Ishikawa (cell line): ENCODE data around the gene KRTAP12-2.

Experiments used
- CEBPB ChIP-seq: IDR thresholded peaks from 2 replicates; pipeline ENCODE4 v1.6.1; 2012
- CREB1 ChIP-seq: IDR thresholded peaks from 2 replicates; pipeline ENCODE4 v1.6.1; 2012; ENCODE audit warnings: low read depth
- EGR1 ChIP-seq: IDR thresholded peaks from 2 replicates; pipeline ENCODE4 v1.6.1; 2012
- EP300 ChIP-seq: IDR thresholded peaks from 2 replicates; pipeline ENCODE4 v1.6.1; 2012; ENCODE audit warnings: borderline replicate concordance
- FOXM1 ChIP-seq: IDR thresholded peaks from 2 replicates; pipeline ENCODE4 v1.6.1; 2012; ENCODE audit warnings: low read depth, borderline replicate concordance
- MAX ChIP-seq: IDR thresholded peaks from 2 replicates; pipeline ENCODE4 v1.6.1; 2012
- NFIC ChIP-seq: IDR thresholded peaks from 2 replicates; pipeline ENCODE4 v1.6.1; 2012
- RAD21 ChIP-seq: IDR thresholded peaks from 2 replicates; pipeline ENCODE4 v1.6.1; 2012; ENCODE audit warnings: low read depth
- REST ChIP-seq: IDR thresholded peaks from 2 replicates; pipeline ENCODE4 v1.6.1; 2012; ENCODE audit warnings: low read depth, mild to moderate bottlenecking
- TAF1 ChIP-seq: IDR thresholded peaks from 2 replicates; pipeline ENCODE4 v1.6.1; 2012; ENCODE audit warnings: low read depth, mild to moderate bottlenecking
- TCF12 ChIP-seq: IDR thresholded peaks from 2 replicates; pipeline ENCODE4 v1.6.1; 2012; ENCODE audit warnings: low read depth
- TEAD4 ChIP-seq: IDR thresholded peaks from 2 replicates; pipeline ENCODE4 v1.6.1; 2012
- USF1 ChIP-seq: IDR thresholded peaks from 2 replicates; pipeline ENCODE4 v1.6.1; 2012
- YY1 ChIP-seq: IDR thresholded peaks from 2 replicates; pipeline ENCODE4 v1.6.1; 2012; ENCODE audit warnings: low read depth
- ZBTB7A ChIP-seq: IDR thresholded peaks from 2 replicates; pipeline ENCODE4 v1.6.1; 2012; ENCODE audit warnings: low read depth

The KRTAP12-2 gene

GRCh38 chr21:44687671-44688070 lies 20.9 kb upstream of the KRTAP12-2 start:
- no peak for TF ChIP-seq EGR1
- TF ChIP-seq NFIC, result no peak
- TF ChIP-seq REST, result no peak
- no peak for TF ChIP-seq ZBTB7A

GRCh38 chr21:44686843-44687561 lies 20.3 kb upstream of the KRTAP12-2 start:
- TF ChIP-seq YY1 (no peak), NFIC (no peak), USF1 (no peak), TAF1 (no peak), TCF12 (no peak), FOXM1 (no peak), MAX (no peak), EGR1 (no peak), REST (no peak), CREB1 (no peak), RAD21 (no peak), TEAD4 (no peak), EP300 (no peak), ZBTB7A (no peak), CEBPB (no peak)

- TF ChIP-seq ZBTB7A, result no peak
- no peak for TF ChIP-seq TAF1
- no peak for TF ChIP-seq EGR1
- TF ChIP-seq RAD21, result no peak
- TF ChIP-seq TEAD4, result no peak
- TF ChIP-seq REST, result no peak
- no peak for TF ChIP-seq NFIC
- no peak for TF ChIP-seq FOXM1
- TF ChIP-seq CREB1, result no peak
- TF ChIP-seq MAX, result no peak
- TF ChIP-seq USF1, result no peak
Observed at GRCh38 chr21:44686000-44686781, 19.5 kb upstream of the KRTAP12-2 start.

- TF ChIP-seq NFIC (no peak), FOXM1 (no peak)
Observed at GRCh38 chr21:44684483-44684882, 17.8 kb upstream of the KRTAP12-2 start.

- TF ChIP-seq TCF12 (no peak), MAX (no peak), YY1 (no peak), NFIC (no peak), REST (no peak), RAD21 (no peak), EP300 (no peak), TAF1 (no peak), FOXM1 (no peak), EGR1 (no peak), CREB1 (no peak), CEBPB (no peak), TEAD4 (no peak), USF1 (no peak), ZBTB7A (no peak)
Observed at GRCh38 chr21:44684077-44684476, 17.4 kb upstream of the KRTAP12-2 start.
